Activated T-helper 2 cell treated with anti-CD3 and anti-CD28 coated beads, Interferon-gamma antibody, Interleukin-2, Interleukin-4, amounts not matched to agents 10 μg/mL and 5 μg/mL and 100 μg/mL, durations not matched to agents 14 hours and 24 hours and 36 hours (primary cell): ENCODE measurements around the gene FIGNL2. TPM values are rescaled to one million over a fixed set of nuclear protein-coding genes. Genes with fewer than 3 reads are reported as not detected.
"Not testable (repeated sequence)": the region's sequence is repeated elsewhere in the genome, so short reads cannot be mapped to it uniquely, and the experiment has no call there.

ENCODE experiments used
- DNase-seq: peaks from one replicate; pipeline ENCODE4 v3.0.0; 2021; ENCODE audit warnings: low spot score
- H3K27ac Mint-ChIP-seq: one replicate; pipeline ENCODE4 v1.8.0; 2021; ENCODE audit warnings: mixed read lengths
- H3K27me3 Mint-ChIP-seq: one replicate; pipeline ENCODE4 v1.8.0; 2021; ENCODE audit warnings: low read depth, mixed read lengths
- H3K36me3 Mint-ChIP-seq: one replicate; pipeline ENCODE4 v1.8.0; 2021; ENCODE audit warnings: low read depth, mixed read lengths
- H3K4me1 Mint-ChIP-seq: one replicate; pipeline ENCODE4 v1.8.0; 2021; ENCODE audit warnings: low read depth, mixed read lengths
- H3K4me3 Mint-ChIP-seq: one replicate; pipeline ENCODE4 v1.8.0; 2021; ENCODE audit warnings: low read depth, mild to moderate bottlenecking, moderate library complexity, mixed read lengths
- H3K9me3 Mint-ChIP-seq: one replicate; pipeline ENCODE4 v1.8.0; 2021; ENCODE audit warnings: mixed read lengths
- intact Hi-C: fragments of 100-400 bp; cut with micrococcal nuclease; formaldehyde crosslinking; loops from one replicate; pipeline ENCODE4 v1.15.1; 2023
- total RNA-seq: library from RNA; stranded (reverse); gene quantifications from 2 replicates; pipeline ENCODE4 v1.2.3, GENCODE V29; 2022

The FIGNL2 gene
- total RNA-seq, 1 donor from 2014 or later: 0.30 TPM

- H3K36me3 Mint-ChIP-seq: no peaks in the 10 kb centered on the region
- H3K27me3 Mint-ChIP-seq: peaks cover 2% of the 10 kb centered on the region
- intact Hi-C loops: no loop called here
- H3K9me3 Mint-ChIP-seq: peaks cover 7% of the 10 kb centered on the region
- H3K4me1 Mint-ChIP-seq: peaks cover 15% of the 10 kb centered on the region
- H3K27ac Mint-ChIP-seq: no peak within 1 kb of the TSS
- H3K4me3 Mint-ChIP-seq: no peak within 1 kb of the TSS
- DNase-seq: no peak
Observed at GRCh38 chr12:51887476-51888315, 39.2 kb upstream of the FIGNL2 start, which contains the start of gene ANKRD33. TSS of gene ANKRD33 (plus strand) at chr12:51888103. CDS start at chr12:51888187, 84 bp downstream.

- peak overlapping the region; percentile 7 for H3K4me3 Mint-ChIP-seq
- intact Hi-C loops: no loop called here
Observed at GRCh38 chr12:51886021-51886710, 37.6 kb upstream of the FIGNL2 start.

GRCh38 chr12:51885294-51886020, 36.9 kb upstream of the FIGNL2 start:
- H3K27ac Mint-ChIP-seq, H3K9me3 Mint-ChIP-seq, H3K36me3 Mint-ChIP-seq, DNase-seq, H3K4me3 Mint-ChIP-seq, H3K27me3 Mint-ChIP-seq, intact Hi-C loops: not testable (repeated sequence)
- H3K4me1 Mint-ChIP-seq: peaks cover 15% of the 10 kb centered on the region

More at GRCh38 chr12:51886021-51886710, 37.6 kb upstream of the FIGNL2 start:
- H3K27me3 Mint-ChIP-seq: peaks cover 3% of the 10 kb centered on the region
- DNase-seq: peak; percentile 34
- peak overlapping the region; percentile 57 for H3K27ac Mint-ChIP-seq
- H3K4me1 Mint-ChIP-seq: peaks cover 15% of the 10 kb centered on the region
- H3K9me3 Mint-ChIP-seq: peaks cover 7% of the 10 kb centered on the region
- no peaks in the 10 kb centered on the region for H3K36me3 Mint-ChIP-seq

DNA sequence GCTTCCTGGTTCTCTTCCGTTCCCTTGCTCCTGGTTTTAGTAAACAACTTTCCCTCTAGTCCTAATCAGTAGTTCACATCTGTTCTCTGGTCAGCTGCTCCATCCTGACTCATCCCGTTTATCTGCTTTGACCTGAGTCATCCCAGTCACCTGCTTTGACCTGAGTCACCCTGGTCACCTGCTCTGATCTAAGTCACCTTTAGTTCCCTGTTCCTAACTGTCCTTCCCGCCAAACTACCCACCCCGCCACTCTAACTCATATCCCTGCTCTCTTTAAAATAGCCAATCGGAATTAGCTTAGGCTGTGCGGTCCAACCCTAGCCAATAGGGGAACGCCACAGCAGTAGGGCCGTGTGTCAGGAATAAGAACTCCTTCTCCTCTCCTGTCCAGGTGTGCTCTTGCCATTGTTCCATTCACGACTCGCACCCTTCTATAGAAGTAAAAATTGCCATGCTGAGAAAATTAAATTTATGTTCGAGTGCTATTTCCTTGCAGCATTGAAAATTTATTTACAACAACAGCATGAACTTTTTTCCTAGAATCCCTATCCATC, 36.2 kb upstream of the FIGNL2 start:
- H3K36me3 Mint-ChIP-seq: no peaks in the 10 kb centered on the region
- no peak overlapping the region for H3K27ac Mint-ChIP-seq
- no peak for DNase-seq
- peaks cover 15% of the 10 kb centered on the region for H3K4me1 Mint-ChIP-seq
- peaks cover 7% of the 10 kb centered on the region for H3K9me3 Mint-ChIP-seq
- H3K4me3 Mint-ChIP-seq: no peak overlapping the region
- intact Hi-C loops: no loop called here
- peaks cover 3% of the 10 kb centered on the region for H3K27me3 Mint-ChIP-seq

GRCh38 chr12:51883998-51884675, 35.6 kb upstream of the FIGNL2 start:
- Mint-ChIP-seq H3K4me3 (no peak overlapping the region), H3K27me3 (peaks cover 5% of the 10 kb centered on the region), H3K9me3 (peaks cover 7% of the 10 kb centered on the region), H3K4me1 (peaks cover 15% of the 10 kb centered on the region), H3K27ac (no peak overlapping the region), H3K36me3 (no peaks in the 10 kb centered on the region)
- intact Hi-C loops: no loop called here
- DNase-seq: no peak

- Mint-ChIP-seq H3K4me3 (no peak overlapping the region), H3K36me3 (no peaks in the 10 kb centered on the region), H3K9me3 (peaks cover 7% of the 10 kb centered on the region), H3K27me3 (peaks cover 6% of the 10 kb centered on the region), H3K4me1 (peaks cover 15% of the 10 kb centered on the region), H3K27ac (no peak overlapping the region)
- intact Hi-C loops: no loop called here
- DNase-seq: no peak
Observed at GRCh38 chr12:51883295-51883694, 34.8 kb upstream of the FIGNL2 start.

- Mint-ChIP-seq H3K4me1 (peaks cover under 1% of the 10 kb centered on the region), H3K4me3 (no peak overlapping the region), H3K27ac (no peak overlapping the region), H3K36me3 (no peaks in the 10 kb centered on the region), H3K9me3 (no peaks in the 10 kb centered on the region), H3K27me3 (peaks cover 8% of the 10 kb centered on the region)
- intact Hi-C loops: loop anchor here (5.0 kb wide), 1 partner anchor 457 kb away; the partner anchor contains the start of gene SLC4A8
- no peak for DNase-seq
Observed at GRCh38 chr12:51879102-51879501, 30.6 kb upstream of the FIGNL2 start.

DNA sequence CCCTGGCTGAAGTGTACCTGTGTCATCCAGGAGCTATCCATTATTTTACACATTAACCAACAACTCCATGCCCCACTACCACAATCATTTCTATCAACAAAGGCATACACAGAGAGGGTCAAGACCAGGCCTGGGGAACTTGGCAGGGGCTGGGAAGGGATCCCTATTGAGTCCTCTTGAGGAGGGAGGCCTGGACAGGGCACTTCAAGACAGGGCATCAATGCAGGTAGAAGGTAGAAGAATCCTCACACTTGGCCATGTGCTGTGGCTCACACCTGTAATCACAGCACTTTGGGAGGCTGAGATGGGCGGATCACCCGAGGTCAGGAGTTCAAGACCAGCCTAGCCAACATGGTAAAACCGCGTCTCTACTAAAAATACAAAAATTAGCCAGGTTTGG, 26.0 kb upstream of the FIGNL2 start:
- no peaks in the 10 kb centered on the region for H3K9me3 Mint-ChIP-seq
- H3K27ac Mint-ChIP-seq: no peak overlapping the region
- no peak for DNase-seq
- H3K36me3 Mint-ChIP-seq: no peaks in the 10 kb centered on the region
- intact Hi-C loops: no loop called here
- peaks cover 33% of the 10 kb centered on the region for H3K27me3 Mint-ChIP-seq
- H3K4me3 Mint-ChIP-seq: no peak overlapping the region
- peaks cover 5% of the 10 kb centered on the region for H3K4me1 Mint-ChIP-seq

DNA sequence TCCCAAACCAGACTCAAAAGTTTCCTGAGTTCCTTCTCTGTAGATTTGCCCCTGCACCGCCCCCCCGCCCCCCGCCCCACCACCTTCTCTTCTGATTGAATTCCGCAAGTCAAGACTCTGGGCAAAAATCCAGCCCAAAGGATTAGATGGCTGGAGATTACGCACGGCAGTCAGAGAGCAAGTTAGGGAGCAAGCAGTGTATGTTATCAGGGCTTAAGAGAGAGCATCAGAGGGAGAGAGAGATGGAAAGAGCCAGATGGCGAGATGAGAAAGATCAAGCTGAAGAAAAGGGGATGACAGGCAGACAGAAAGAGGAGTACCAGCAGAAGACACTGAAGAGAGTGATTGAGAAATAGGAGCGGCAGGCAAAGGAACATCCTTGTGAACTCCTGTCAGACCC, 25.5 kb upstream of the FIGNL2 start:
- no peak overlapping the region for H3K4me3 Mint-ChIP-seq
- intact Hi-C loops: no loop called here
- no peak for DNase-seq
- no peaks in the 10 kb centered on the region for H3K36me3 Mint-ChIP-seq
- peaks cover 5% of the 10 kb centered on the region for H3K4me1 Mint-ChIP-seq
- no peaks in the 10 kb centered on the region for H3K9me3 Mint-ChIP-seq
- no peak overlapping the region for H3K27ac Mint-ChIP-seq
- H3K27me3 Mint-ChIP-seq: peaks cover 30% of the 10 kb centered on the region

- no peak overlapping the region for H3K27ac Mint-ChIP-seq
- no peak overlapping the region for H3K4me3 Mint-ChIP-seq
- H3K36me3 Mint-ChIP-seq: no peaks in the 10 kb centered on the region
- H3K27me3 Mint-ChIP-seq: peaks cover 35% of the 10 kb centered on the region
- H3K4me1 Mint-ChIP-seq: peaks cover 5% of the 10 kb centered on the region
- intact Hi-C loops: no loop called here
- DNase-seq: no peak
- H3K9me3 Mint-ChIP-seq: no peaks in the 10 kb centered on the region
Observed at GRCh38 chr12:51873251-51873994, 24.9 kb upstream of the FIGNL2 start.

DNA sequence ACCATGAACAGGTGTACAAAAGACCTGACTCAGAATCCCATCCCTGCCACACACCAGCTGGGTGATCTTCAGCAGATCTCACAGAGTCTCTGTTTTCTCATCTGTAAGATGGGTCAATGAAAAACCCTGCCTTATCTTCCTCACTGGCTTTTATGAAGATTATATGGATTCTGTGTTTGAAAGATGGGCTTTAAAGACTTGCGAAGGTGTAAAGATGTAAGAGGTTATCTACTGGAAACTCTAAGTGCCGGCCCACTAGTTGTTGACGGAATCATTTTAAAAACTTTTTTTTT, 24.1 kb upstream of the FIGNL2 start:
- DNase-seq: no peak
- H3K9me3 Mint-ChIP-seq: no peaks in the 10 kb centered on the region
- H3K27ac Mint-ChIP-seq: no peak overlapping the region
- H3K4me3 Mint-ChIP-seq: no peak overlapping the region
- peaks cover 41% of the 10 kb centered on the region for H3K27me3 Mint-ChIP-seq
- H3K36me3 Mint-ChIP-seq: no peaks in the 10 kb centered on the region
- intact Hi-C loops: no loop called here
- peaks cover 5% of the 10 kb centered on the region for H3K4me1 Mint-ChIP-seq
